ENCODE measurements around the gene PRKCSH.

- TF ChIP-seq CTCF (IDR thresholded peaks at IDR 0.05) (no peak), POLR2A (IDR thresholded peaks at IDR 0.05; ENCODE audit: low read depth) (no peak), POLR2AphosphoS5 (IDR thresholded peaks at IDR 0.05) (no peak)
Measured at GRCh38 chr19:11451871-11452619, 16.6 kb downstream of the PRKCSH start.

Measured in esophagus muscularis mucosa (tissue), 3 donors.